ENCODE measurements around the gene MMP15. TPM values are rescaled to one million over a fixed set of nuclear protein-coding genes. Genes with fewer than 3 reads are reported as not detected.

MMP15 gene
- total RNA-seq, 1 donor from 2014 or later, result 38.9 TPM

- Mint-ChIP-seq H3K36me3 (ENCODE audit: low read depth) (no peaks in the 10 kb centered on the region), H3K27ac (ENCODE audit: unreplicated experiment) (peak overlapping the region; percentile 43), H3K27me3 (ENCODE audit: low read depth) (no peaks in the 10 kb centered on the region), H3K9me3 (no peaks in the 10 kb centered on the region), H3K4me3 (no peak overlapping the region), H3K4me1 (peaks cover 25% of the 10 kb centered on the region)
- DNase-seq (ENCODE audit: low read depth, low spot score), result no peak
- no peak for TF ChIP-seq CTCF (conservative IDR thresholded peaks at IDR 0.05)
Measured at GRCh38 chr16:58045096-58045495, 19.5 kb downstream of the MMP15 start.

GRCh38 chr16:58046054-58046881 is 20.7 kb downstream of the MMP15 start:
- Mint-ChIP-seq H3K36me3 (ENCODE audit: low read depth) (no peaks in the 10 kb centered on the region), H3K9me3 (no peaks in the 10 kb centered on the region), H3K27ac (ENCODE audit: unreplicated experiment) (no peak overlapping the region), H3K27me3 (ENCODE audit: low read depth) (no peaks in the 10 kb centered on the region), H3K4me3 (no peak overlapping the region), H3K4me1 (peaks cover 35% of the 10 kb centered on the region)
- no peak for DNase-seq (ENCODE audit: low read depth, low spot score)
- no peak for TF ChIP-seq CTCF (conservative IDR thresholded peaks at IDR 0.05)

GRCh38 chr16:58046936-58047335 is 21.4 kb downstream of the MMP15 start:
- no peaks in the 10 kb centered on the region for H3K9me3 Mint-ChIP-seq
- H3K27ac Mint-ChIP-seq (ENCODE audit: unreplicated experiment), result no peak overlapping the region
- no peak for TF ChIP-seq CTCF (conservative IDR thresholded peaks at IDR 0.05)
- no peak overlapping the region for H3K4me3 Mint-ChIP-seq
- H3K27me3 Mint-ChIP-seq (ENCODE audit: low read depth), result no peaks in the 10 kb centered on the region
- DNase-seq (ENCODE audit: low read depth, low spot score), result no peak
- no peaks in the 10 kb centered on the region for H3K36me3 Mint-ChIP-seq (ENCODE audit: low read depth)
- peaks cover 35% of the 10 kb centered on the region for H3K4me1 Mint-ChIP-seq

- Mint-ChIP-seq H3K4me1 (peaks cover 38% of the 10 kb centered on the region), H3K27ac (ENCODE audit: unreplicated experiment) (peak overlapping the region; percentile 82), H3K9me3 (no peaks in the 10 kb centered on the region), H3K27me3 (ENCODE audit: low read depth) (no peaks in the 10 kb centered on the region), H3K4me3 (no peak overlapping the region), H3K36me3 (ENCODE audit: low read depth) (no peaks in the 10 kb centered on the region)
- no peak for TF ChIP-seq CTCF (conservative IDR thresholded peaks at IDR 0.05)
- DNase-seq (ENCODE audit: low read depth, low spot score), result no peak
Measured at GRCh38 chr16:58047557-58048348, 22.2 kb downstream of the MMP15 start.

- Mint-ChIP-seq H3K4me1 (peaks cover 38% of the 10 kb centered on the region), H3K4me3 (peak overlapping the region; percentile 28), H3K36me3 (ENCODE audit: low read depth) (no peaks in the 10 kb centered on the region), H3K27ac (ENCODE audit: unreplicated experiment) (peak overlapping the region; percentile 82), H3K27me3 (ENCODE audit: low read depth) (no peaks in the 10 kb centered on the region), H3K9me3 (no peaks in the 10 kb centered on the region)
- no peak for TF ChIP-seq CTCF (conservative IDR thresholded peaks at IDR 0.05)
- peak; percentile 44 for DNase-seq (ENCODE audit: low read depth, low spot score)
Measured at GRCh38 chr16:58048494-58049231, 23.1 kb downstream of the MMP15 start.

Measured in neural crest cell (in vitro differentiated cells).